Right hindlimb (tissue), 1 donor: ENCODE results near the gene VPS26A.

Experiments
- DNase-seq: peaks from one replicate; pipeline ENCODE4 v3.0.0-alpha.2; 2018

The VPS26A gene

DNA sequence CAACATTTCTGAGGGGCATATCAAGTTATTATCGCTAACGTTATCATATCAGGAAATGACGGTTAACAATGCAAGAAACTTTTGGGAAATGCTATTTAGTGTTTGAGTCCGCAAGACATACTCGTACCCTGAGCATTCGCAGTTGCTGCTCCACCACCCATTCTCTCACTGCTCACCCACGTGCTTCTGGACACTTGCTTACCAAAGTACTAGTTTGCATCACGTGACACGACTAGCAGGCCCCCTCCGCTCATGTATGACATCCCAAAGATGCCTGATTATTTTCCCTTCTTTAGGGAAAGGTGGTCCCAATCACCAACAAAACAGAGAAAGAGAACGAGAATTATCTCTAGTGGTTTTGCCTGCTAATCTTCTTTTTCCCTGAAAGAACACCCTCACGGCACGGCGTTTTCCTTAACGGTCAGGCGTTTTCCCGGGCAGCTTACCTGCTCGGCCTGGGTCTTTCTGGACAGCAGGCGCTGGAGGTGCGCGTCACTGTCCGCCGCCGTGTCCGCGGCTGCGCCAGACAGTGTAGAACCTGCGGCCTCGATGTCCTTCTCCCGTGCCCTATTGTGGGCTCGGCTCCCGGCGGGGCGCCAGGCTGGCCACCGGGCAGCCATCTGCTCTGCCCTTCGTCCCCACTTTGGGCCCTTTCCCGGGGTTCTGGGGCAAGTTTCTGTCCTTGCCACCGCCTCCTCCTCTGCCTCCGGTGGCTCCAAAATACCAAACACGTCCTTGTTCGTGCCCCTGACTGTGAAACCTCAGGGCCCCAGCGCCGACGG, 56.0 kb downstream of the VPS26A start, which contains the start of gene SUPV3L1:
Gene SUPV3L1, plus strand, starts transcription at position 492 of the 782 bp plus-strand sequence. Its CDS starts 58 bp downstream, at position 550.
- DNase-seq, result peak; percentile 93

DNA sequence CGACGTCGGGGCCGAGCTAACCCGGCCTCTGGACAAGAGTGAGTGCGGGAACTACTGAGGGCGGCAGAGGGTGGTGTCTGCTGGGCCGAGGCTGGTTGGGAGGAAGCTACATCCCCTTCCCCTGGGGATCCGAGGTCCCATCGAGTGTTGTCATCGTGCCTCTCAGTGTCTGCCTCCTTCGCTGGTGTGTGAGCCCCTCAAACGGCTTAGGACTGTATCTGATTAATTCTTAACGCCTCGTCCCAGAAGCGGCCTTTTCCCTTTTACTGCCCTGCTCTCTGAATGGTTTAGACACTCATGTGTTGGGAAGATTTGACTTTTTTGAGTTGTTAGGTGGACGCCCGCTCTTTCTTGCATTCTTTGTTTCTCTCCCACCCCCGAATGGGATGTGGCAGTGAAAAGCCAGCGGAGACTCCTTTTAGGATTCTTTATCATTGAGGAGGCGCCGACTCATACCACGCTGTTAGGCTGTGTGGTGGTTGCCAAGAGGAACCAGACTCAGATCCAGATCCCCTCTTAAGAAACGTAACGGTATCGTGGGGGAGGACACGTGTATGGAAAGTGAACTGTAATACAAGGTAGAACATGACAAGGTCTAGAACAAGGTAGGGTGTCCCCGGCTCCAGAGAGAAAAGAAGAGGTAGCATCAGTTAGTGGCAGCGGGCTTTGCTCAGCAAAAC, 56.7 kb downstream of the VPS26A start:
- DNase-seq, result no peak

- no peak for DNase-seq
These were observed 57.5 kb downstream of the VPS26A start for GRCh38 chr10:69181433-69181832.

GRCh38 chr10:69182005-69182404, 58.0 kb downstream of the VPS26A start:
- no peak for DNase-seq

- no peak for DNase-seq
These were observed 62.5 kb downstream of the VPS26A start for GRCh38 chr10:69186524-69186923.

DNA sequence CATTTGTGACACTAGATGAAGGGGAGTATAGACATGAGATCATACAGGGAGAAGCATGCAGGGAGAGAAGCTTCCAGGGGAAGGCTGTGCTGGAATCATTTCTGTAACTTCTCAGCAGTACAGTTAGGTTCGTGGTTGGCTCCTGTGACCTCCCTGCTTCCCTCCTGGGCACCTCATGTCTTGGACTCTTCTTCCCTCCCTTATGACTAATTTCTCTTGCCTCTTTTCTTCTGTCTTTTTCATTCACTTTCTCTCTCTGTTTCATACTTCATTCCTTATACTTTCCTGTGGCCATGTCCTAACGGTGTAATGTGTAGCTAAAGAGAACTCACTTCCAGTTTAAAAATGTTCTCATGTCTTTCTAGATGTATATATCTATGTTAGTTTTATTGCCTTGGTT, 77.1 kb downstream of the VPS26A start:
- no peak for DNase-seq

- DNase-seq, result no peak
These were observed 78.4 kb downstream of the VPS26A start for GRCh38 chr10:69202332-69202731.

DNA sequence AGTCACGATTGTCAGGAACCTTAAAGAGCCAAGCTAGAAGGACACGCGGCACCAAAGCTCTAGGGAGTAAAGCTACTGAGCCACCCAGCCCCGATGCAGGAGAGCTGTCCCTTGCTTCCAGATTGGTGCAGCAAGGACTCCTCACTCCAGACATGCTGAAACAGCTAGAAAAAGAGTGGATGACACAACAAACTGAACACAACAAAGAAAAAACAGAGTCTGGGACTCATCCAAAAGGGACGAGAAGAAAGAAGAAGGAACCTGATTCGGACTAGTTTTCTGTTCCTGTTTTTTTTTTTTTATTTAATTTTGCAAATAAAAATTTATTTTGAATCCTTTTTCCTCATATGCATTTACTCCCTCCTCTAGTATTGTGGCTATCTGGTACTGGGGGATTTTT, 84.8 kb downstream of the VPS26A start:
- DNase-seq, result no peak

- no peak for DNase-seq
These were observed 86.0 kb downstream of the VPS26A start for GRCh38 chr10:69209787-69210484.

DNA sequence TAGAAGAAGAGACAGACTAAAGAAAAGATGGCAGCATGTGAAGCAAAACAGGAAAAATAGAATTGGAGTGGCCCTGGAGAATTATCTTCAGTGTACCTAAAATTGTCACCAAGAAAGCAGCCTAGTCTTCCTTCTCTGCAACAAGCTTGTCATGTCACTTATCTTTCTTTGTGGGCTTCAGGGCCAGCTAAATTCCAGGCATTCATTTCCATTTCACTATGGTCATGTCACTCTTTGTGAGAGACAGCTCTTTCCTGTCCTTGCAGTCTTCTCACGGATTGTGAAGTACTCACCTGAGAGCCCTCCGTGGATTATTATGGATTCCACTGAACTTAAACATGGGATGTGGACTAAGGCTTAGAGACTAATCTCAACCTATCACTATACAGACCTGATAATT, 87.1 kb downstream of the VPS26A start:
- no peak for DNase-seq

- DNase-seq, result no peak
These were observed 87.5 kb downstream of the VPS26A start for GRCh38 chr10:69211524-69211923.

DNA sequence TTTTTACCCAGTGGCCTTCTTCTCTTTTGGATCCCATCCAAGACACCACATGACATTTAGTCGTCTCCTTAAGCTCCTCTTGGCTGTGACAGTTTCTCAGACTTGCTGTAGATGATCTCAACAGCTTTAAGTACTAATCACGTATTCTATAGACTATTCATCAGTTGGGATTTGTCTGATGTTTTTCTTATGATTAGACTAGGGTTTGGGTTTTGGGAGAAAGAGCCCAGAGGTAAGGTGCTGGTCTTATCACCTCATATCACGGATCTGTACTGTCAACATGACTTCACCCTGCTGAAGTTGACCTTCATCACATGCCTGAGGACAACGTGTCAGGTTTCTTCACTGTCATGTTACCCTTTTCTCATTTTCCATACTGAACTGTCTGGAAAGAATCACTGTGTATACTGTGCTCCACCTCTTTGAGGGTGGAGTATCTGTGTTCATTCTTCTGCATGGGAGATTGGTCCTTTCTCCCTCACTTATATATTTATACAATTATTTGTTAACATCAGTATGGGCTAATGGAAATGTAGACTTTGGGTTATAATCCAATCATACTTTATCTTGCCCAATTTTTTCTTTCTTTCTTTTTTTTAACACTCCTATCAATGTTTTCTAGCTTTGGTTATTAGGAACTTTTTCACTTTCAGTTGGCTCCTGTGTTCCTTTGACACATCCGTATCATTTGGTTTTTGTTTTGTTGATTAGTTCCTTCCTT, 89.8 kb downstream of the VPS26A start:
- DNase-seq, result no peak

GRCh38 chr10:69214666-69215131, 90.7 kb downstream of the VPS26A start:
- no peak for DNase-seq

DNA sequence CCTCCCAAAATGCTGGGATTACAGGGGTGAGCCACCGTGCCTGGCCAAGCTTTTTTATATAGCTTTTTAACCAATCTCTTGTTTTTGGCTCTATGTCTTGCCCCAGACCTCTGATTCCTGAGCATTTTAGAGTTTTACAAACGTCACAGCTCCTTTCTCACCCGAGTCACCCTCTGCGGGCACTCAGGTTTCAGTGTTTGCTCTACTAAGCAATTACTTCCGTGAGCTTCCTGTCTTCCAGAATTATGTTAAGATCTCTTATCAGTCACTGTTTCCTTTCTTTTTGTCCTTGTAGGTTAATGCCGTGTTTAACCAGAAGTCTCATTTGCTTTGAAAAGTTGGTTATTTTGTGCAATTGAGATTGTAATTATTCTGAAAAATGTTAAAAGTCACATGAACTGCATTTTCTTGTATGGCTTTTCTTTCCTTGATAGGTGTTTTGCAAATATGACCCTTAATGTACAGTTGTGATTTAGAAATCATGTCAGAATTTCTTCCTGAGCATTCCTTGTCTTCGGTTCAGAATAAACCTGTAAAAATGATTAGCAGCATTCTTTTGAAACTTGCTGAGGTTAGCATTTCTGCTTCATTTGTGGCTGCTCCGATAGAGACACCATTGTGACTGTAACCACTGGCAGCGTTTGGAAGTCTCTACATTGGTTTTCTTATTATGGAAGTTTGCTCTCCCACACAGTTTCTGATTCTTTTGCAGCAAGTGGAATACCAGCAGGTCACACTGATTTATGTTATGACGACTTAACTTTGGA, 91.6 kb downstream of the VPS26A start:
- no peak for DNase-seq

DNA sequence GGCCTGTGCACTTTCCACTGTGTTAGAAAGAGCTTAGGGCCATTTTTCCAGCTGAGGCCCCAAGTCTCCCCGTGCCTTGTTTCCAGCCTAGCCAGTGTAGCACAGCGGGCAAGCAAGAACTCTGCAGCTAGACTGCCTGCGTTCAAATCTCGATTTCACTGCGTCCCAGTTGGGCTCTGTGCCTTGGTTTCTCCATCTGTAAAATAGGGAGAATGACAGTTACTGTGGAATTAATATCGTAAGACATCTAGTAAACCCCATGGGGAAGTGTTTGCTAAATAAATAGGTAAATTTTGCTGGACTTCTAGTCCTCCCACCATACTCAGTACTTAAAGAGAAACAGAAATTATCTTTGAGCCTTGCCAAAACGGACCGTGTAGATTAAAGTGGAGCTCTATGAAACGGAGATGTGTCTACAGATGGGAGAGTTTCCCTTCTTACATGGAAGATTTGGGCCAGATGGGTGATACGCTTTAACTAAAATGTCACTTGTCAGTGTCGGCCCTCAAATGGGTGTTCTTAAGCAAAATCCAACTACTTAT, 92.7 kb downstream of the VPS26A start:
- DNase-seq, result no peak

GRCh38 chr10:69217119-69217754, 93.3 kb downstream of the VPS26A start:
- no peak for DNase-seq

GRCh38 chr10:69218831-69219230, 94.9 kb downstream of the VPS26A start:
- no peak for DNase-seq

GRCh38 chr10:69220041-69220451, 96.1 kb downstream of the VPS26A start, which contains the start of gene HKDC1:
Gene HKDC1 (plus strand): TSS chr10:69220332. CDS start chr10:69220436, 104 bp downstream.
- no peak for DNase-seq

- DNase-seq, result no peak
These were observed 96.5 kb downstream of the VPS26A start for GRCh38 chr10:69220507-69220906.
